Measurements from ENCODE around the gene CCDC180. TPM values are rescaled to one million over a fixed set of nuclear protein-coding genes. Genes with fewer than 3 reads are reported as not detected.
A peak's percentile ranks its signal among the peaks of the same experiment; 100 is the strongest.

Gene CCDC180
- total RNA-seq, 2 donors from 2014 or later, result 4.9 to 10.9 TPM

GRCh38 chr9:97272072-97272471, 35.4 kb upstream of the CCDC180 start:
- Mint-ChIP-seq H3K4me1 (peaks cover 24% of the 10 kb centered on the region), H3K27ac (peak overlapping the region; percentile 54), H3K27me3 (ENCODE audit: insufficient read depth) (no peaks in the 10 kb centered on the region), H3K9me3 (no peaks in the 10 kb centered on the region), H3K4me3 (no peak overlapping the region), H3K36me3 (ENCODE audit: low read depth) (no peaks in the 10 kb centered on the region)
- Histone ChIP-seq H3K4me1 (ENCODE audit: control insufficient read depth, insufficient read depth, low read length) (peaks cover 7% of the 10 kb centered on the region), H3K27me3 (ENCODE audit: control insufficient read depth, insufficient read depth, low read length, poor library complexity, severe bottlenecking) (no peaks in the 10 kb centered on the region), H3K9me3 (ENCODE audit: control insufficient read depth, low read length) (no peaks in the 10 kb centered on the region), H3K27ac (ENCODE audit: low read depth, low read length) (no peak overlapping the region), H3K36me3 (ENCODE audit: control insufficient read depth, insufficient read depth, low read length) (no peaks in the 10 kb centered on the region), H3K4me3 (ENCODE audit: low read length) (no peak overlapping the region), H3K9ac (ENCODE audit: extremely low read depth, low read length, poor library complexity, severe bottlenecking) (no peak overlapping the region)
- DNase-seq, result no peak
- no peak for TF ChIP-seq CTCF (conservative IDR thresholded peaks at IDR 0.05)
- 93 to 100% methylated on average over 3 to 4 of the region's 4 CpGs for WGBS, 2 experiments (ENCODE audit: insufficient coverage in 1 of 2, insufficient read length in 1 of 2)

- 46 to 50% methylated on average over 2 to 6 of the region's 6 CpGs for WGBS, 2 experiments (ENCODE audit: insufficient coverage in 1 of 2, insufficient read length in 1 of 2)
- no peak overlapping the region for H3K4me3 Mint-ChIP-seq
- H3K27ac ChIP-seq (ENCODE audit: low read depth, low read length), result no peak overlapping the region
- H3K9ac ChIP-seq (ENCODE audit: extremely low read depth, low read length, poor library complexity, severe bottlenecking), result no peak overlapping the region
- no peaks in the 10 kb centered on the region for H3K27me3 ChIP-seq (ENCODE audit: control insufficient read depth, insufficient read depth, low read length, poor library complexity, severe bottlenecking)
- peaks cover 7% of the 10 kb centered on the region for H3K36me3 ChIP-seq (ENCODE audit: control insufficient read depth, insufficient read depth, low read length)
- H3K27me3 Mint-ChIP-seq (ENCODE audit: insufficient read depth), result no peaks in the 10 kb centered on the region
- no peaks in the 10 kb centered on the region for H3K9me3 Mint-ChIP-seq
- DNase-seq, result peak; percentile 57
- no peak overlapping the region for H3K27ac Mint-ChIP-seq
- H3K36me3 Mint-ChIP-seq (ENCODE audit: low read depth), result peaks cover 32% of the 10 kb centered on the region
- H3K4me3 ChIP-seq (ENCODE audit: low read length), result no peak overlapping the region
- H3K4me1 ChIP-seq (ENCODE audit: control insufficient read depth, insufficient read depth, low read length), result peaks cover 13% of the 10 kb centered on the region
- H3K4me1 Mint-ChIP-seq, result peaks cover 29% of the 10 kb centered on the region
- no peak for TF ChIP-seq CTCF (conservative IDR thresholded peaks at IDR 0.05)
- no peaks in the 10 kb centered on the region for H3K9me3 ChIP-seq (ENCODE audit: control insufficient read depth, low read length)
Measured at GRCh38 chr9:97276310-97276852, 31.1 kb upstream of the CCDC180 start.

GRCh38 chr9:97277953-97278352, 29.5 kb upstream of the CCDC180 start:
- Histone ChIP-seq H3K36me3 (ENCODE audit: control insufficient read depth, insufficient read depth, low read length) (peaks cover 7% of the 10 kb centered on the region), H3K27ac (ENCODE audit: low read depth, low read length) (no peak overlapping the region), H3K4me3 (ENCODE audit: low read length) (no peak overlapping the region), H3K9ac (ENCODE audit: extremely low read depth, low read length, poor library complexity, severe bottlenecking) (no peak overlapping the region), H3K27me3 (ENCODE audit: control insufficient read depth, insufficient read depth, low read length, poor library complexity, severe bottlenecking) (no peaks in the 10 kb centered on the region), H3K9me3 (ENCODE audit: control insufficient read depth, low read length) (no peaks in the 10 kb centered on the region), H3K4me1 (ENCODE audit: control insufficient read depth, insufficient read depth, low read length) (peaks cover 13% of the 10 kb centered on the region)
- 89 to 92% methylated on average over 4 to 7 of the region's 7 CpGs for WGBS, 2 experiments (ENCODE audit: insufficient coverage in 1 of 2, insufficient read length in 1 of 2)
- no peak for TF ChIP-seq CTCF (conservative IDR thresholded peaks at IDR 0.05)
- Mint-ChIP-seq H3K9me3 (no peaks in the 10 kb centered on the region), H3K36me3 (ENCODE audit: low read depth) (peaks cover 47% of the 10 kb centered on the region), H3K27me3 (ENCODE audit: insufficient read depth) (no peaks in the 10 kb centered on the region), H3K4me1 (peaks cover 17% of the 10 kb centered on the region), H3K27ac (no peak overlapping the region), H3K4me3 (no peak overlapping the region)
- no peak for DNase-seq
